HG03354 (cell line): ENCODE data around the gene GRM7.
A peak's percentile ranks its signal among the peaks of the same experiment; 100 is the strongest.

Experiments used
- ATAC-seq: cut with Tn5 transposase; IDR thresholded peaks from one replicate; pipeline ENCODE4 v1.9.1; 2021; ENCODE audit warnings: mild to moderate bottlenecking; ENCODE audit not compliant: unreplicated experiment, poor library complexity, severe bottlenecking

Gene GRM7

DNA sequence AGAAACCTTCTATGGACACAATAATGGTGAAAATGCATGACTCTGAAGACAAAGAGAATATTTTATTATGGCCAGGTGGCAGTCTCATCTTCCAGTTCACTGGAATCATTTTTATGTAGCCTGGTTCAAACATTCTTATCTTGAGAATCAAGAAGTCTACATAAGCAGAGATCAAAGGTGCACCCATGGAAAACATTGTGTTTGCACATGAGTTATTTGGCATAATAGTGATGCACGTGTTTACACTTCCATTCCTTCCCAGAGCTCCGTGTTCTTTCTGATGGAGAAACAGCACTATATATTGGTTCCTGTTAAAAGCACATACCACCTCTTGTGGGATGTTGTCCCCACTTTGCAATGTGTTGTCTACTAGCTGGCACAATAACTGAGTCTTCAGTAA, 572.2 kb downstream of the GRM7 start:
- ATAC-seq = no peak

DNA sequence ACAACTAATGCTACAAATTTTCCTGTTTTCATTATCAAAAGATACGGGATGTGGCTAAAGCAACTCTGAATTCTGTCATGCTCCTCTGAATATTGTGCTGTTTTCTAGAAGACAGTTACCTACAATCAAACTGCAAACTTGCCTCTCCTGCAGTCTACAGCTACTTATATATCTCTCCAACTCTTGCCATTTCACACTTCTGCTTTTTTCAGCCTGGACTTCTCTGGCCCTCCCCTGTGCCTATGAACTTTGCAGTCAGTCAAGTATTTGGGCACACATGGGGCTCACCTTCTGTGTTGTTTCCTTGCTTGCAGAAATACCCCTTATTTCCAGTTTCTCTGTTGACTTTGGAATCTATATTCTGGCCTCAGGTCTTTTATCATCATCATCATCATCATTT, 575.6 kb downstream of the GRM7 start:
- ATAC-seq = no peak

DNA sequence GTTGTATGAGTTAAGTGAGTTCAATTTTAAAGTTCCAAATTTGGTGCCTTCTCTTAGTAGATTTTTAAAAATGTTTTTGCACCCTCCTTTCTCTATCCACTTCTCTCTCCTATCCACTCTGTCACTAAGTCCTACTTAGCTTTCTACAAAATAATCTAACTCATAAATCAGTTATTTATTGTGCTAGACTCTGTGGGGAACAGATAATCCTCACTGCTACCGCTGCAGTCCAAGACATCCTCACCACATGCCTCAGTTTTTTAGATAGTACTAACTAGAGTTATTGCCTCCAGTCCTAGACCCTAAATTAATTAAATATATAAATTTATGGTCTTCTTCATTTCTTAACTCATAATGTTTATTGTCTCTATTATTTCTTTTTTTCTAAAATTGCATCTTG, 576.3 kb downstream of the GRM7 start:
- ATAC-seq = no peak

- ATAC-seq = no peak
Measured at GRCh38 chr3:7439101-7439680, 578.3 kb downstream of the GRM7 start.

DNA sequence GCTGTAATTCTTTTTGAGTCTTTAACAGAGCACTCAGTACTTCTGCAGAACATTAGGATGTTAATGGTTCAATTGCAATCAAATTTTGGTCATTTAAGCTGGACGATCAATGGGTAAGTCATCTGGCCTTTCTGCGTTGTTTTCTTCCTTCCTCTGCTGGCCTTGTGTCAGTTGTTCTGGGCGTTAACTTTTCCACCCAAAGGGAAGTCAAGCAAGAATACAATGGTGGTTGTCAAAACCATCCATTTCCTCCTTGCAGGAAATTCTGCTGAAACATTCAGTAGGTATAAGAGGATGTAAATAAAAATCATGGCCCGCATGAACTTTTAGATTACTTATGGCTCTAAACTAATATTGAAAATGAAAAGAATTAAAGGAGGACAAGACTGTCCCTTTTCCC, 584.0 kb downstream of the GRM7 start:
- no peak for ATAC-seq

DNA sequence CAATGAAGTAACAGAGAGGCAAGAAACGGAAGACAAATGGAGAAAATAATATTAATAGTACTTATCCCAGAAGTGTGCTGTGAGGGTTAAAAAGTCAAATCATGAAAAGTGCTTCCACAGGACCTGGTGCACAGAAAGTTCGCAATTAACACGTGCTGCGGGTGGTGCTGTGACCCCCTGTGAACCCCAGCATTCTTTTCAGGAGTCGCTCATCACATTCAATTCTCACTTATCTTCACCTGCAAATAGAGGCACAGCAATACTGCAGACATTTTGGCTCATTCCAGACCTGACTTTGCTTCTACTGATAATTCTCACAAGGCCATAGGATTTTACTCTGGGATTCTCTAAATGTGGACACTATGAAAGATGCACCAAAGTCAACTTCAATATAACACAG, 584.4 kb downstream of the GRM7 start:
- ATAC-seq = no peak

DNA sequence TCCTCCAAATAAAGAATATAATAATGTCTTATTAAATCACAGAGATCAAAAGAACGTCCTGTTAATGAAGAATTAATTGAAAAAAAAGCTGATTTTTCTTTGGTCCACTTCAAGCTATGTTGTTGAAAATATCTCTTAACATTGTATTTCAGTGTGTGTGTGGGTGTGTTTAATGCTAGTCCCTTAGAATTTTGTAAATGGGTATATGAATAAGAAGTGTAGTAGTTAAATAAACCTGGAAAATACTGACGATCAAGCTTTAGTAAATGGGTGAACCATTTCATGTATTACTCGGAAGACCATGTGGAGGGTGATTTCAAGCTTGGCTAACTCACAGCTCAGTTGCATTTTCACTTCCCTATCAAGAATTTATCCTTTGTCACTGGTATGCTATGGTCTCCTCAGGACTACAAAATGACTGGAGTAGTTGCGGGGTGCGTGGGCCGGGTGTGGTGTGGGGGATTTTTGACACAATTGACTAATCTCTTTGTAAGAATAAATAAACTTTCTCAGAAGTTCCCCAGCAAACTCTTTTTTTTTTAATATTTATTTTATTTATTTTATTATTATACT, 586.4 kb downstream of the GRM7 start:
- ATAC-seq = peak; percentile 92

GRCh38 chr3:7456386-7456785, 595.5 kb downstream of the GRM7 start:
- no peak for ATAC-seq

DNA sequence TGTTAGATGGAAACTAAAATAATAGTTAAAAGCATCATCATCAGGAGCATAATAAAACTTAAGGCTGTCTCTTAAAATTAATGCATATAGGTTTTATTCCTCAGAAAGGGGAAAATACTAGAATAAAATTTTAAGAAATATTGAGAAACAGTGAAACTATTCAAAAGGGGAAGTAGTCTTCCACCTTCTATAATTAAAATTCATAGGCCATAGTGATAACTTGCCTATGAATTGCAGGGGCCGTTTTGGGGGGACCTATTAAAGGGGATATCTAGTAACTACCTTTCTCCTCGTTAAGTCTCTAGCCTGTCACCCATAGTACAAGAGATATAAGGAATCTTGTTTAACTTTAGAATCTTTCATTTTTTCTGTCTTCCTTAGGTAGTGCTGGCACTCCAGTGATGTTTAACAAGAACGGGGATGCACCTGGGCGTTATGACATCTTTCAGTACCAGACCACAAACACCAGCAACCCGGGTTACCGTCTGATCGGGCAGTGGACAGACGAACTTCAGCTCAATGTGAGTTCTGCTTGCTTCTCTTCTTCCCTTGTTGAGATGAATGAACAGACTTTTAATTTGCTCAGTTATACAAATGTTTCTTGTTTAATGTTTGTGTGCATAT, 600.4 kb downstream of the GRM7 start:
- ATAC-seq = peak; percentile 82

GRCh38 chr3:7469866-7470265, 609.0 kb downstream of the GRM7 start:
- ATAC-seq = no peak

DNA sequence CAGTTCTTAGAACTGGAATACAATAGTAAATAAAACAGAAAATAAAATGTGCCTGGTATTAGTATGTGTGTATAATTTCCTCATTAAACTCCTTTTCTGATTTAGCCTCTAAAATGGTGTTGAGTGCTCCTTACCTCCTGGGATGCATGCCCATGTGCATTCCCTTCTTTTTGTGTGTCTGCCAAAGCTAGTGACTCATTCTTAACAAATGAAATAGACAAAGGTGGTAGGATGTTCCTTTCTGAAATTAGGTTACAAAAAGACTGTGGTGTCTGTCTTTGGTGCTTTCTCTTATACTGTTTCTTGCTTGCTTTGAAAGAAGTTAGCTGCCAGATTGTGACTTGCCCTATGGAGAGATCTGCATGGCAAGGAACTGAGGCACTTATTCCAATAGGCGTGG, 623.7 kb downstream of the GRM7 start:
- ATAC-seq = no peak

DNA sequence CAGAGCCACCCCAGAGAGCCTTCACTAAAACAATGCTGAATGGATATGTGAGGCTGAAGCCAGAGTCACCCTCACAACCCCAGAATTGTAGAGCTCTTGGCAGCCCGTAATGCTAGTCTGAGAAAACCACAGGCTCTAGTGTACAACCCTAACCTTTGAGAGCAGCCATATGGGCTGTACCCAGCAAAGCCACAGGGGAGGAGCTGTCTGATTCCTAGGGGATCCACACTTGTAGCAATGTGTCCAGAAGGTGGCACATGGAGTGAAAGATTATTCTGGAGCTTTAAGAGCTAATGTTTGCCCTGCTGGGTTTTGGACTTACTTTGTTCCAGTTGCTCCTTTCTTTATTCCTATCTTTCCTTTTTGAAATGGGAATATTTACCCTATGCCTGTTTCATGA, 626.8 kb downstream of the GRM7 start:
- ATAC-seq = no peak

GRCh38 chr3:7489417-7489816, 628.5 kb downstream of the GRM7 start:
- no peak for ATAC-seq

- ATAC-seq = no peak
Measured at GRCh38 chr3:7498715-7499114, 637.8 kb downstream of the GRM7 start.

DNA sequence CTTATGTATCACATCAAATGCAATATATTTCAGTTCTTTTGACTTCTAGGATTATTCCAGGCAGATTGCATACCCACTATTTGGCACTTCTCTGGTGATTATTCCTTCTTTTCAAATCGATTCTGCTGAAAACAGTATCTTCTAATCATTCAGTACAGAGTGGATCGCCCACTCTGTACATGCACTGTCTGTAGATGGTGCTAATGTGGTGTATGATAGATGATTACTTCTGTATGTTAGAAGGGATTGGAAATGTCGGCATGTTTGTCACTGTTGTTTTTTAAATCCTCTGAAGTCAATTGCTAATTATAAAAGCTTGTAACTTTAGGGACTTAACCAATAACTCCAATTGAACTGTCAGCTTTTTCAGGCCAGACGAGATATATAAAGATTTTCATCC, 642.5 kb downstream of the GRM7 start:
- no peak for ATAC-seq

- ATAC-seq = no peak
Measured at GRCh38 chr3:7504886-7505775, 644.2 kb downstream of the GRM7 start.

GRCh38 chr3:7506606-7507180, 645.8 kb downstream of the GRM7 start:
- no peak for ATAC-seq

GRCh38 chr3:7508821-7509220, 647.9 kb downstream of the GRM7 start:
- no peak for ATAC-seq

DNA sequence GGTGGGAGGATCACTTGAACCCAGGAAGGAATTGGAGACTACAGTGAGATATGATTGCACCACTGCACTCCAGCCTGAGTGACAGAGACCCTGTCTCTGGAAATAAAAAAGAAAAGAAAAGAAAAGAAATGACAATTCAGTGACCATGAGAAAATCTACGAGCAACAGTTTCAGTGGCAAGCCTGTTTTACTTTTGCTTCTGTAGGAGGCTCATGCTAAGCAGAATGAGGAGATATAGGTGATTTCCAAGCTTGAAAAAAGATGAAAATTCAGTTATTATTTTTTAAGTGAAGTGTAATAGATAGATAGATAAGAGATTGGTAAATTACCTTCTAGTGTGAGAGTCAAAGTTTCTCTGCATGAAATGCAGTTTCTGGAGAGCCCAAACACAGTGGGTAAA, 651.1 kb downstream of the GRM7 start:
- no peak for ATAC-seq

GRCh38 chr3:7518026-7518425, 657.1 kb downstream of the GRM7 start:
- no peak for ATAC-seq
